ENCODE data around the gene SNTG2.

DNA sequence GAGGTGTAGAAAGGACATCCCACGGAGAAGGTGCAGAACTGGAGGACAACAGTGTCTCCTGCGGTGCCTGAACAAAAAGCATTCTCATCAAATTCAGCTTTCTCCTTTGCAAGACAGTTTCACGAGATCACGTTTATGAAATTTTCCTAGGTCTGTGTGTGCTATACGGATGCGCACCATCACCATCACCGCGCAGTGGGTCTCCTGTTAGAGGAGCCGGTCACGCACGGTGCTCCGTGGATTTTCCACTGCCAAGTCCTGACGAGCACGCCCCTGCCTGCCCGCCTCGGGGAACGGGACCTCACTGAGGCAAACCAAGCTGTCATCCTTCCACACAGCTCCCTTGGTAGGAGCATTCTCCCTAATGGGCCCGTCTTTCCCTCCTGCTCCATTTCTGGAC, 322.2 kb downstream of the SNTG2 start:
- TF ChIP-seq, protein P1, sequence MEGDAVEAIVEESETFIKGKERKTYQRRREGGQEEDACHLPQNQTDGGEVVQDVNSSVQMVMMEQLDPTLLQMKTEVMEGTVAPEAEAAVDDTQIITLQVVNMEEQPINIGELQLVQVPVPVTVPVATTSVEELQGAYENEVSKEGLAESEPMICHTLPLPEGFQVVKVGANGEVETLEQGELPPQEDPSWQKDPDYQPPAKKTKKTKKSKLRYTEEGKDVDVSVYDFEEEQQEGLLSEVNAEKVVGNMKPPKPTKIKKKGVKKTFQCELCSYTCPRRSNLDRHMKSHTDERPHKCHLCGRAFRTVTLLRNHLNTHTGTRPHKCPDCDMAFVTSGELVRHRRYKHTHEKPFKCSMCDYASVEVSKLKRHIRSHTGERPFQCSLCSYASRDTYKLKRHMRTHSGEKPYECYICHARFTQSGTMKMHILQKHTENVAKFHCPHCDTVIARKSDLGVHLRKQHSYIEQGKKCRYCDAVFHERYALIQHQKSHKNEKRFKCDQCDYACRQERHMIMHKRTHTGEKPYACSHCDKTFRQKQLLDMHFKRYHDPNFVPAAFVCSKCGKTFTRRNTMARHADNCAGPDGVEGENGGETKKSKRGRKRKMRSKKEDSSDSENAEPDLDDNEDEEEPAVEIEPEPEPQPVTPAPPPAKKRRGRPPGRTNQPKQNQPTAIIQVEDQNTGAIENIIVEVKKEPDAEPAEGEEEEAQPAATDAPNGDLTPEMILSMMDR (conservative IDR thresholded peaks at IDR 0.05; ENCODE audit: low read length) = no peak
- TF ChIP-seq EZH2phosphoT487 (IDR thresholded peaks at IDR 0.05; ENCODE audit: borderline replicate concordance) = no peak
